Gastrocnemius medialis (tissue), 4 donors: ENCODE results near the gene IGF1R.

Experiments
- POLR2A ChIP-seq, 2 donors: fragments of 450-650 bp; IDR thresholded peaks; one replicate each; pipeline ENCODE4 v1.6.1; 2017; ENCODE audit warnings: antibody characterized with exemption in 2 of 2, mild to moderate bottlenecking in 2 of 2, moderate library complexity in 2 of 2
- TF ChIP-seq, protein P1 (sequence below), 5 experiments: fragments of 450-650 bp in 3 of 5; fragments of 200-600 bp in 2 of 5; sonication (generic) in 2 of 5; IDR thresholded peaks in 4 of 5; conservative IDR thresholded peaks in 1 of 5; 1 replicate in 4 of 5; 2 replicates in 1 of 5; pipeline ENCODE4 v1.5.1; 2016 to 2019; ENCODE audit warnings: antibody characterized with exemption in 5 of 5, mild to moderate bottlenecking in 3 of 5, moderate library complexity in 3 of 5

DNA sequence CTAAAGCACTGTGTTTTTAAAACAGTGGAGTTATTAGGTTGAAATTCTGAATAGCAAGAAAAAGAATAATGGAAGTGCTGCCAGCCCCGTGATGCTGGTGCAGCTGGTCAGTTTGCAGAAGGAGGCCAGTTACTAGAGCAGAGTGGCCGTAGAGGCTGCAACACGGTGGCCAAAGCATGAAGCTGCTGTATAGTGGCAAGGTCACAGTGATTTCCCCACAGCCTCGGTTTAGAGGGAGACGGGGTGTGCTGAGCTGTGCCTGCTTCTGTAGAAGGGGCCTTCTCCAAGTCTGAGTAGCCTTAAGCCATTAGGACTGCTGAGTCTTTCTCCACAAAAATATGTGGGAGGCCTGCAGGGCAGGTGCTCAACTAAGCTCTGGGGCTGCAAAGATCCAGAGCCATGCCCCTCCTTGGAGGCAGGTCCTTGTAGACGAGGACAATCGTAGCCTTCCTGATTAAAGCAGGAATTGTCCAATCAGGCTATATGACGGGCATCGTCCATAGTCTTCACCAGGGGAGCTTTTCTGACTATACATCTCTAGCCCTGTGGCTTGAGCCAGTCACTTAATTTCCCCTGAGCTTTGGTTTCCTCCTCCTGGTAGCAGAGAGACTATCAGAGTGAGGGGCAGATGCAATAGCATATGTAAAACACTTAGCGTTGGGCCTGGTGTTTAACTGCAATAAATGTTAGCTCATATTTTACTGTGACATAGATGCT is 207.6 kb downstream of the IGF1R start:
- TF ChIP-seq, protein P1, sequence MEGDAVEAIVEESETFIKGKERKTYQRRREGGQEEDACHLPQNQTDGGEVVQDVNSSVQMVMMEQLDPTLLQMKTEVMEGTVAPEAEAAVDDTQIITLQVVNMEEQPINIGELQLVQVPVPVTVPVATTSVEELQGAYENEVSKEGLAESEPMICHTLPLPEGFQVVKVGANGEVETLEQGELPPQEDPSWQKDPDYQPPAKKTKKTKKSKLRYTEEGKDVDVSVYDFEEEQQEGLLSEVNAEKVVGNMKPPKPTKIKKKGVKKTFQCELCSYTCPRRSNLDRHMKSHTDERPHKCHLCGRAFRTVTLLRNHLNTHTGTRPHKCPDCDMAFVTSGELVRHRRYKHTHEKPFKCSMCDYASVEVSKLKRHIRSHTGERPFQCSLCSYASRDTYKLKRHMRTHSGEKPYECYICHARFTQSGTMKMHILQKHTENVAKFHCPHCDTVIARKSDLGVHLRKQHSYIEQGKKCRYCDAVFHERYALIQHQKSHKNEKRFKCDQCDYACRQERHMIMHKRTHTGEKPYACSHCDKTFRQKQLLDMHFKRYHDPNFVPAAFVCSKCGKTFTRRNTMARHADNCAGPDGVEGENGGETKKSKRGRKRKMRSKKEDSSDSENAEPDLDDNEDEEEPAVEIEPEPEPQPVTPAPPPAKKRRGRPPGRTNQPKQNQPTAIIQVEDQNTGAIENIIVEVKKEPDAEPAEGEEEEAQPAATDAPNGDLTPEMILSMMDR (IDR thresholded peaks at IDR 0.05 in 4 of 5, conservative IDR thresholded peaks at IDR 0.05 in 1 of 5), result no peak
- no peak for TF ChIP-seq POLR2A (IDR thresholded peaks at IDR 0.05)
